ENCODE data around the gene UBE2J2. TPM values are rescaled to one million over a fixed set of nuclear protein-coding genes. Genes with fewer than 3 reads are reported as not detected.

UBE2J2 gene
- total and polyA plus RNA-seq, 2 of the 13 experiments (the other 11 are each of a cell fraction or from before 2014, with no cell fraction given), result 25.4 to 29.4 TPM

DNA sequence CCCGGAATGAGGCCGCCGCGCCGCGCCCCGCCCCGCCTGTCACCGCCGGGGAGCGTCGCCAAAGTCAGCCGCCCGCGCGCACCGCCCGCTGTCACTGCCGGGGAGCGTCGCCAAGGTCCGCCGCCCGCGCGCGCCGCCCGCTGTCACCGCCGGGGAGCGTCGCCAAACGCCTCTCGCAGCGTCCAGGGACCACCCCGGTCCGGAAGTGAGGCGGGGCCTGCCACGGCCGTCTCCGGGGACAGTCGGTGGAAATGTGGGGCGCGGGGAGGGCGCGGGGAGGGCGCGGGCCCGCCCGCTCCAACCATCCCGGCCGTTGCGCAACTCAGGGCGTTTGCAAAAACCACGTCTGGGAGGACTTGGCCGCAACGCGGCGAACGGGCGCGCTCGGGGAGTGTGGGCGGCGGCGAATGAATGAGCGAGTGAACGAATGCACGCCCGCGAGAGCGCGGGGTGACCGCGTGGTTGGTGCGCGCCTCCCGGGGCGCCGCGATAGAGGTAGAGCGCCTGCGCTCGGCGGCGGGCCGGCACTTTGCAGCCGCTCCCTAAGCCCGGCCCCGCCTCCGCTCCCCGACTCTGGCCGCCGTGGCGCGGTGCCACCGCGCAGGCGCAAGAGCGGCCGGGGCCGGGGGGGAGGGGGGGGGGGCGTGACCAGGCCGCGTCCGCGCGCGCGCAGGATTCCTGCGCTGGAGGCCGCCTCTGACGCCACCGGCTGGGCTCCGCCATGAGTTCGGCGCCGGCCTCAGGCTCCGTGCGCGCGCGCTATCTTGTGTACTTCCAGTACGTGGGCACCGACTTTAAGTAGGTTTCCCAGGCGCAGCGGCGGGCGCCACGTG lies 34.5 kb upstream of the UBE2J2 start, which contains the start of the genes ACAP3 and PUSL1 (continued):
- TF ChIP-seq, protein P1, sequence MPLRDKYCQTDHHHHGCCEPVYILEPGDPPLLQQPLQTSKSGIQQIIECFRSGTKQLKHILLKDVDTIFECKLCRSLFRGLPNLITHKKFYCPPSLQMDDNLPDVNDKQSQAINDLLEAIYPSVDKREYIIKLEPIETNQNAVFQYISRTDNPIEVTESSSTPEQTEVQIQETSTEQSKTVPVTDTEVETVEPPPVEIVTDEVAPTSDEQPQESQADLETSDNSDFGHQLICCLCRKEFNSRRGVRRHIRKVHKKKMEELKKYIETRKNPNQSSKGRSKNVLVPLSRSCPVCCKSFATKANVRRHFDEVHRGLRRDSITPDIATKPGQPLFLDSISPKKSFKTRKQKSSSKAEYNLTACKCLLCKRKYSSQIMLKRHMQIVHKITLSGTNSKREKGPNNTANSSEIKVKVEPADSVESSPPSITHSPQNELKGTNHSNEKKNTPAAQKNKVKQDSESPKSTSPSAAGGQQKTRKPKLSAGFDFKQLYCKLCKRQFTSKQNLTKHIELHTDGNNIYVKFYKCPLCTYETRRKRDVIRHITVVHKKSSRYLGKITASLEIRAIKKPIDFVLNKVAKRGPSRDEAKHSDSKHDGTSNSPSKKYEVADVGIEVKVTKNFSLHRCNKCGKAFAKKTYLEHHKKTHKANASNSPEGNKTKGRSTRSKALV (CRISPR knock-in tag; IDR thresholded peaks at IDR 0.05), result peak; percentile 87
- TF ChIP-seq RBM39 (IDR thresholded peaks at IDR 0.05; ENCODE audit: low read depth, low read length, poor library complexity, severe bottlenecking) (no peak), ZNF407 (CRISPR knock-in tag; IDR thresholded peaks at IDR 0.05; ENCODE audit: not compliant biosample characterization) (peak; percentile 55), SP4 (CRISPR knock-in tag; IDR thresholded peaks at IDR 0.05) (peak; percentile 64), ZNF468 (CRISPR knock-in tag; IDR thresholded peaks at IDR 0.05) (no peak), ZNF816 (CRISPR knock-in tag; IDR thresholded peaks at IDR 0.05; ENCODE audit: borderline replicate concordance) (no peak), NCOA2 (CRISPR knock-in tag; IDR thresholded peaks at IDR 0.05) (no peak), POGK (CRISPR knock-in tag; conservative IDR thresholded peaks at IDR 0.05) (0 out of 2 replicates have a peak, but pooled peaks have one; percentile 26), SRSF9 (IDR thresholded peaks at IDR 0.05; ENCODE audit: borderline replicate concordance, insufficient read depth, low read depth, low read length, poor library complexity, severe bottlenecking) (no peak), SRY (CRISPR knock-in tag; IDR thresholded peaks at IDR 0.05) (no peak; the same call in 1 of the 2 replicates), FOXO4 (CRISPR knock-in tag; conservative IDR thresholded peaks at IDR 0.05) (no peak), ARHGAP35 (CRISPR knock-in tag; IDR thresholded peaks at IDR 0.05; ENCODE audit: borderline replicate concordance) (no peak)

Data from HepG2 (cell line).